AG09319 (cell line): ENCODE results near the gene S100A4.

Experiments used
- DNase-seq: peaks from one replicate; pipeline ENCODE4 v3.0.0-alpha.2; 2010; ENCODE audit warnings: low read depth; ENCODE audit errors: extremely low read depth
- TF ChIP-seq, protein P1 (sequence below): IDR thresholded peaks from 2 replicates; pipeline ENCODE4 v1.5.1; 2011; ENCODE audit warnings: low read depth, mild to moderate bottlenecking, inconsistent platforms, low read length, moderate library complexity

S100A4 gene

DNA sequence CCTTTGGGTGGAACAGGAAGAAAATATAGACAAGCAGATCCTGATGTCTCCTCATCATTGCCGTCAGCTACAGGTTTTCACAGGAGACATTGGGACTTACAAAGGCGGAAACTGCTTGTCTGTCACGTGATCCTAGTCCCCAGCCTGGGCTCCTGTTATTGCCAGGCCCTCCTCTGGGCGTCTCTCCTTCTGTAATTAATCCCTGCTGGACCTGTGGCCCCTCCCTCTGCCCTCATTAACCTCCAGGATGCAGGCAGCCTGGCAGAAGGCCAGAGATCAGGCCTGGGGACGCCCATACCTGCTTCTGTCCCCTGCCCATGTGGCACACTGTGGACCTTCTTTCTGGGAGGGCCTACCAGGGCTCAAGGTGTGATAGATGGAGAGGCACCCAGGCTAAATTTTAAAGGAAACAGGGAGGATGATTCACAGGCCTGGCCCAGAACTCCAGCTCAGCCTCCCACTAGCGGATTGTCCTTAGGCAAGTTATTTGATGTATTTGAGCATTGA, 7.2 kb downstream of the S100A4 start:
- no peak for DNase-seq

GRCh38 chr1:153537376-153537730, 8.3 kb downstream of the S100A4 start:
- no peak for DNase-seq
- TF ChIP-seq, protein P1, sequence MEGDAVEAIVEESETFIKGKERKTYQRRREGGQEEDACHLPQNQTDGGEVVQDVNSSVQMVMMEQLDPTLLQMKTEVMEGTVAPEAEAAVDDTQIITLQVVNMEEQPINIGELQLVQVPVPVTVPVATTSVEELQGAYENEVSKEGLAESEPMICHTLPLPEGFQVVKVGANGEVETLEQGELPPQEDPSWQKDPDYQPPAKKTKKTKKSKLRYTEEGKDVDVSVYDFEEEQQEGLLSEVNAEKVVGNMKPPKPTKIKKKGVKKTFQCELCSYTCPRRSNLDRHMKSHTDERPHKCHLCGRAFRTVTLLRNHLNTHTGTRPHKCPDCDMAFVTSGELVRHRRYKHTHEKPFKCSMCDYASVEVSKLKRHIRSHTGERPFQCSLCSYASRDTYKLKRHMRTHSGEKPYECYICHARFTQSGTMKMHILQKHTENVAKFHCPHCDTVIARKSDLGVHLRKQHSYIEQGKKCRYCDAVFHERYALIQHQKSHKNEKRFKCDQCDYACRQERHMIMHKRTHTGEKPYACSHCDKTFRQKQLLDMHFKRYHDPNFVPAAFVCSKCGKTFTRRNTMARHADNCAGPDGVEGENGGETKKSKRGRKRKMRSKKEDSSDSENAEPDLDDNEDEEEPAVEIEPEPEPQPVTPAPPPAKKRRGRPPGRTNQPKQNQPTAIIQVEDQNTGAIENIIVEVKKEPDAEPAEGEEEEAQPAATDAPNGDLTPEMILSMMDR: no peak

More for the DNA sequence above, 7.2 kb downstream of the S100A4 start:
- TF ChIP-seq, protein P1: peak; percentile 0; the same call in 1 of the 2 replicates

- TF ChIP-seq, protein P1: no peak
Measured at GRCh38 chr1:153536671-153537375, 8.8 kb downstream of the S100A4 start.

GRCh38 chr1:153536012-153536670, 9.5 kb downstream of the S100A4 start:
- TF ChIP-seq, protein P1: no peak
- DNase-seq: peak; percentile 88

More at GRCh38 chr1:153536671-153537375, 8.8 kb downstream of the S100A4 start:
- DNase-seq: no peak

GRCh38 chr1:153535242-153536011, 10.2 kb downstream of the S100A4 start, which contains the start of gene S100A6:
S100A6 (minus strand) TSS chr1:153535991; CDS start chr1:153535339, 652 bp downstream.
- DNase-seq: no peak
- TF ChIP-seq, protein P1: peak; percentile 10

GRCh38 chr1:153534925-153535241, 10.7 kb downstream of the S100A4 start:
- TF ChIP-seq, protein P1: no peak
- no peak for DNase-seq
